WTC11 (cell line): ENCODE results near the gene CCL7. TPM values are rescaled to one million over a fixed set of nuclear protein-coding genes. Genes with fewer than 3 reads are reported as not detected.

Experiments
- ATAC-seq: fragments of 200-7000 bp; cut with Tn5 transposase; 2 replicates; pipeline ENCODE4 v1.10.0; 2021; ENCODE audit warnings: mild to moderate bottlenecking, moderate library complexity
- CTCF ChIA-PET: fragments of 300-600 bp; sonication (Branson Sonifier 250); formaldehyde crosslinking; loops from one replicate; lab custom pipeline; 2021; ENCODE audit warnings: antibody characterized with exemption; lab: Charles Lee
- POLR2A ChIA-PET: fragments of 350-600 bp; sonication (Branson Sonifier 250); formaldehyde crosslinking; loops from one replicate; lab custom pipeline; 2021; ENCODE audit warnings: antibody characterized with exemption; lab: Charles Lee
- DNase-seq: peaks from one replicate; pipeline ENCODE4 v3.0.0; 2021; ENCODE audit warnings: low spot score
- H3K27ac Mint-ChIP-seq: 2 replicates; pipeline ENCODE4 v1.8.0; 2021; ENCODE audit warnings: mixed read lengths
- H3K27me3 Mint-ChIP-seq: 2 replicates; pipeline ENCODE4 v1.8.0; 2021; ENCODE audit warnings: low read depth, mild to moderate bottlenecking, moderate library complexity, mixed read lengths
- H3K36me3 Mint-ChIP-seq: 2 replicates; pipeline ENCODE4 v1.8.0; 2021; ENCODE audit warnings: mixed read lengths
- H3K4me1 Mint-ChIP-seq: 2 replicates; pipeline ENCODE4 v1.8.0; 2022; ENCODE audit warnings: mixed read lengths
- H3K4me3 Mint-ChIP-seq: 2 replicates; pipeline ENCODE4 v1.8.0; 2021; ENCODE audit warnings: mild to moderate bottlenecking, moderate library complexity, mixed read lengths
- H3K9me3 Mint-ChIP-seq: 2 replicates; pipeline ENCODE4 v1.8.0; 2021; ENCODE audit warnings: mixed read lengths
- ARID4B ChIP-seq: sonication (generic); formaldehyde crosslinking; IDR thresholded peaks from 2 replicates; pipeline ENCODE4 v1.8.0; 2023; ENCODE audit warnings: missing genetic modification reagents, mild to moderate bottlenecking, borderline replicate concordance
- ELF4 ChIP-seq: sonication (generic); formaldehyde crosslinking; IDR thresholded peaks from 2 replicates; pipeline ENCODE4 v1.8.1; 2022; ENCODE audit warnings: low read depth, mild to moderate bottlenecking, moderate library complexity, missing genetic modification reagents
- HMGXB4 ChIP-seq: sonication (generic); formaldehyde crosslinking; IDR thresholded peaks from 2 replicates; pipeline ENCODE4 v1.8.1; 2023; ENCODE audit warnings: mild to moderate bottlenecking, moderate library complexity, missing genetic modification reagents
- IRF1 ChIP-seq: sonication (generic); formaldehyde crosslinking; IDR thresholded peaks from 2 replicates; pipeline ENCODE4 v1.8.0; 2023; ENCODE audit warnings: missing genetic modification reagents
- MXD4 ChIP-seq: fragments of 250-450 bp; sonication (Bioruptor Pico); IDR thresholded peaks from 2 replicates; pipeline ENCODE4 v1.8.0; 2021; ENCODE audit warnings: mild to moderate bottlenecking, moderate library complexity, borderline replicate concordance
- OVOL2 ChIP-seq: fragments of 250-450 bp; sonication (Bioruptor Pico); IDR thresholded peaks from 2 replicates; pipeline ENCODE4 v1.9.0; 2021; ENCODE audit warnings: mild to moderate bottlenecking, borderline replicate concordance
- RELA ChIP-seq: sonication (generic); formaldehyde crosslinking; IDR thresholded peaks from 2 replicates; pipeline ENCODE4 v1.8.1; 2022; ENCODE audit warnings: missing genetic modification reagents, mild to moderate bottlenecking, borderline replicate concordance
- USF2 ChIP-seq: sonication (generic); formaldehyde crosslinking; IDR thresholded peaks from 2 replicates; pipeline ENCODE4 v1.8.1; 2023; ENCODE audit warnings: mild to moderate bottlenecking, missing genetic modification reagents, moderate library complexity
- ZNF121 ChIP-seq: sonication (generic); formaldehyde crosslinking; IDR thresholded peaks from 2 replicates; pipeline ENCODE4 v1.8.0; 2023; ENCODE audit warnings: missing genetic modification reagents
- ZNF219 ChIP-seq: sonication (generic); formaldehyde crosslinking; IDR thresholded peaks from 2 replicates; pipeline ENCODE4 v1.8.0; 2023; ENCODE audit warnings: missing genetic modification reagents, mild to moderate bottlenecking, borderline replicate concordance
- ZNF317 ChIP-seq: sonication (generic); formaldehyde crosslinking; IDR thresholded peaks from 2 replicates; pipeline ENCODE4 v1.8.1; 2023; ENCODE audit warnings: low read depth, mild to moderate bottlenecking, moderate library complexity, missing genetic modification reagents, borderline replicate concordance
- total RNA-seq: library from RNA; stranded (reverse); gene quantifications from 3 replicates; pipeline ENCODE4 v1.2.3, GENCODE V29; 2021
- TF ChIP-seq, protein P1 (sequence below): fragments of 250-450 bp; sonication (Bioruptor Pico); IDR thresholded peaks from 2 replicates; pipeline ENCODE4 v1.9.0; 2021; ENCODE audit warnings: mild to moderate bottlenecking

The CCL7 gene
- total RNA-seq, 1 experiment from 2014 or later, result not detected

DNA sequence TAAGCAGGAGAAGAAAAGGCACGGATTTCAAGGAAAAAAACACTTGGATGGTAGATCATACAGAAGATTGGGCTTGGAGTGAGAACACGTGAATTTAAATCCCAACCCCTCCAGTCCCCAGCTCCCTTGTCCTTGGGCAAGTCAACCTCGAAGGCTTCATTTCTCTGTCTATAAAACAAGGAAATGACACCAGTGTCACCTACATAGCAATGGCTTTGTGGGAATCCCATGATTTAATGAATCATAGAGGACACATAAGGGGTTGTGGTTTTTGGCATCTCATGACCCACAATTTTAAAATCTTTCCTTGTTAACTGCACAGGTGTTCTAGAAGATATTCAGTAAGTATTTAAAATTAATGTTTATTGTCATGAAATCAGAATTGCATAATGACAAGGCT lies 23.1 kb upstream of the CCL7 start (continued):
- TF ChIP-seq IRF1 (CRISPR knock-in tag) (no peak), ZNF219 (CRISPR knock-in tag) (no peak), HMGXB4 (CRISPR knock-in tag) (no peak), ZNF317 (CRISPR knock-in tag) (no peak), USF2 (CRISPR knock-in tag) (no peak), MXD4 (no peak), OVOL2 (CRISPR knock-in tag) (no peak), ZNF121 (no peak)

DNA sequence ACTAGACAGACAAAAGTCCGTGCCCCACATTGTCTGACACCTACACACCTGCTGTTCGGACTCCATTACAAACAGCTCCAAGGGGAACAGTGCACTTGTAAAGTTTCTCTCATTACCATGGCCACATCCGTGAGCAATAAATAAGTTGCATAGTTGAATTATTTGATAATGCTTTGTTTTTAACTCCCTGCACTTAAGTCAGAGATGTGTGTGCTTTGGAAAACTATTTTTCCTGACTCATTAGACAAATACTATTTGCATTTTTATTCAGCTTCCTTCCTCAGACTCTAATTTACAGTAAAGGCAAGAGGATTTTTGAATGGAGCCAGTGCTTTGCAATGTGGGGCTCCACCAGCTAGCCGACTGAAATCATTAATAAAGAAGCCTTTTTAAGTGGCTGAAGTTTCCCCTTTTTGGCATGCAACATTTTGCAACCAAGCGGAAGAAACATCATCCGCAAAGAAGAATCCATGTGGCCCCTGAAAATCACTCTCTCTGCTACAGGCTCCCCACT lies 21.5 kb upstream of the CCL7 start:
- Mint-ChIP-seq H3K27me3 (peaks cover 13% of the 10 kb centered on the region), H3K4me1 (peaks cover 28% of the 10 kb centered on the region), H3K9me3 (no peaks in the 10 kb centered on the region), H3K36me3 (no peaks in the 10 kb centered on the region), H3K4me3 (no peak overlapping the region), H3K27ac (no peak overlapping the region)
- ChIA-PET POLR2A (no interaction called here), CTCF (interaction anchor here (1.4 to 1.6 kb wide), 2 partner anchors 78 to 113 kb away, joined by 3 to 10 read pairs; no protein-coding TSS in a partner anchor)
- TF ChIP-seq RELA (CRISPR knock-in tag) (no peak), ARID4B (CRISPR knock-in tag) (no peak), ELF4 (CRISPR knock-in tag) (no peak), USF2 (CRISPR knock-in tag) (no peak)
- TF ChIP-seq, protein P1, sequence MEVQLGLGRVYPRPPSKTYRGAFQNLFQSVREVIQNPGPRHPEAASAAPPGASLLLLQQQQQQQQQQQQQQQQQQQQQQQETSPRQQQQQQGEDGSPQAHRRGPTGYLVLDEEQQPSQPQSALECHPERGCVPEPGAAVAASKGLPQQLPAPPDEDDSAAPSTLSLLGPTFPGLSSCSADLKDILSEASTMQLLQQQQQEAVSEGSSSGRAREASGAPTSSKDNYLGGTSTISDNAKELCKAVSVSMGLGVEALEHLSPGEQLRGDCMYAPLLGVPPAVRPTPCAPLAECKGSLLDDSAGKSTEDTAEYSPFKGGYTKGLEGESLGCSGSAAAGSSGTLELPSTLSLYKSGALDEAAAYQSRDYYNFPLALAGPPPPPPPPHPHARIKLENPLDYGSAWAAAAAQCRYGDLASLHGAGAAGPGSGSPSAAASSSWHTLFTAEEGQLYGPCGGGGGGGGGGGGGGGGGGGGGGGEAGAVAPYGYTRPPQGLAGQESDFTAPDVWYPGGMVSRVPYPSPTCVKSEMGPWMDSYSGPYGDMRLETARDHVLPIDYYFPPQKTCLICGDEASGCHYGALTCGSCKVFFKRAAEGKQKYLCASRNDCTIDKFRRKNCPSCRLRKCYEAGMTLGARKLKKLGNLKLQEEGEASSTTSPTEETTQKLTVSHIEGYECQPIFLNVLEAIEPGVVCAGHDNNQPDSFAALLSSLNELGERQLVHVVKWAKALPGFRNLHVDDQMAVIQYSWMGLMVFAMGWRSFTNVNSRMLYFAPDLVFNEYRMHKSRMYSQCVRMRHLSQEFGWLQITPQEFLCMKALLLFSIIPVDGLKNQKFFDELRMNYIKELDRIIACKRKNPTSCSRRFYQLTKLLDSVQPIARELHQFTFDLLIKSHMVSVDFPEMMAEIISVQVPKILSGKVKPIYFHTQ (CRISPR knock-in tag), result no peak
- ATAC-seq, result no peak
- no peak for DNase-seq
